Activated T-helper 9 cell treated with anti-CD3 and anti-CD28 coated beads, Interleukin-2, amount 50 U/mL, for 16 hours (primary cell): ENCODE results near the gene CPZ.
"Not testable (repeated sequence)": the region's sequence is repeated elsewhere in the genome, so short reads cannot be mapped to it uniquely, and the experiment has no call there.

Source experiments
- DNase-seq: peaks from one replicate; pipeline ENCODE4 v3.0.0-alpha.2; 2020; ENCODE audit warnings: low read depth

Gene CPZ

DNA sequence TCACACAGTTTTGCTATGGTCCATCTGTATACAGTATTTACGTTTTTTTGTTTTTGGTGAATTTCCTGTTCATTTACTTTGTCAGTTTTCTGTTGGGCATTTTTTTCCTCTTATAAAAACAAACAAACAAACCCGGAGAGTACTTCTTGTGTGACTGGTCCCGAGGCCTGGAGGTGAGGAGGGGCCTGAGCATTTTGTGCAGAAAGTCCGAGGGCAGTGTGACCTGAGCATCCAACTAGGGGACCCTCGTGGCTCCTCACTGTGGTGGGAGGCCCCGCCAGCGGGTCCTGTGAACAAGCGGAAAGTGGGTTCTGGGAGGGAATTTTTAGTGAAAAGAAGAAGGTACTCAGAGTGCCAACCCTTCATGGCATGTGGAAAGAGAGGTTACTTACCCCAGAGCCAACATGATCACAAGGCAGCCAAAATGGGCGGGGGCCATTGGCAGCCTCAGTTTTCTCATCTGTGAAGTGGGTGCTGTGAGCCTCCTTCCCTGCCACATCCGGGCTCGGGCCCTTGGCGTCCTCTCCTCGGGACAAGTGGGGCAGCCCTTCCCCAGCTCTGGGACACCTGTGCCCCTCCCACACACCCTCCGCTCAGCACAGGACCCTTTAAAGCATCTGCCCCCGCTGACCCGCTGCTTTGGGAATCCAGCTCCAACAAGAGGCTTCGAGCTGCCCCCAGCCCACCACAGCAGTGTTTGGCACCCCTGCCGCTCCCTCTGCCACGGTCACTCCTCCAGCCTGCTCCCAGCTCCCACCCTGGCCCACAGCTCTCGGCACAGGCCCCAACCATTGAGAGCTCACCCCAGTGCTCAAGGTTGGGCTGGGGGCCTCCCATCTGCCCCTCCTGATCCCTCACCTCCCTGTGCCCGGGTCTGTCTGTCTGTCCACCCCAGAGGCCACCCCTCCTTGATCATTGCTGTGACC is 35.2 kb upstream of the CPZ start:
- no peak for DNase-seq

DNA sequence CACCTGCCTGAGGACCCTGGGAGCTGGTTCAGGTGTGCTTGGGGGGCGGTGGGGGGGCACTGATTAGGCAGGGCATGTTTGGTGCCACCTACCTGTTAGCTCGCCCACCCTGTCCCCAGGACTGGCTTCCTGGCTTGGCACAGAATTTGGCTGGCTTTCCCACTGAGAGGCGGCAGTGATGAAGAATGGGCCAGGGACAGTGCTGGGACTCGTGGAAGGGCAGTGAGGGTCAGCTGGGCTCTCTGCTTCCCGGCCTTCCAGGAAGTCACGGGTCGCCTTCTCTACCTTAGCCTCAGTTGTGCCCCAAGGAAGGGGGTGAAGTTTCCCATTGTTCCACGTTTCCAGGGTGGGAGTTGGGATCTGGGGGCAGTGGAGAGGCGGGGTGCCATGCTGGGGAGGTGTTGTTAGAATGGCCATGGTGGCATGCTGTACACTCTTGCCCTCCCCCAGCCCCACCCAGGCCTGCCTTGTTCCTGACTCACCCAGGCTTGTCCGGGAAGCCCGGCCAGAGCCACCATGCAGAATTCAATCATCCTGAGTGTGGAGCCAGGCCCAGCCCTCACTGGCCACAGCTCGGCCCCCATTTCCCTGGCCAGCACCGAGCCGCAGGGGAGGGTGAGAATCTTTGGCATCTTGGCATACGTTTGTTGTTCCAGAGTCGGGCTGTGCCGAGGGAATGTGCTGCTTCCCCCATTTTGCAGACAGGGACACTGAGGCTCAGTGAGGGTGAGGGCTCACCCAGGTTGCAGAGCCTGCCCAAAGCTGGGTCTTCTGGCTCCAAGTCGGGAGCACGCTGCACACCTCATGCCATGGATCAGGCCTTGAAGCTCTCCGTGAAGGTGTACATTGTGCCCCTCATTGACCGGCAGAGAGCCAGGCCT is 34.2 kb upstream of the CPZ start:
- DNase-seq, result no peak

DNA sequence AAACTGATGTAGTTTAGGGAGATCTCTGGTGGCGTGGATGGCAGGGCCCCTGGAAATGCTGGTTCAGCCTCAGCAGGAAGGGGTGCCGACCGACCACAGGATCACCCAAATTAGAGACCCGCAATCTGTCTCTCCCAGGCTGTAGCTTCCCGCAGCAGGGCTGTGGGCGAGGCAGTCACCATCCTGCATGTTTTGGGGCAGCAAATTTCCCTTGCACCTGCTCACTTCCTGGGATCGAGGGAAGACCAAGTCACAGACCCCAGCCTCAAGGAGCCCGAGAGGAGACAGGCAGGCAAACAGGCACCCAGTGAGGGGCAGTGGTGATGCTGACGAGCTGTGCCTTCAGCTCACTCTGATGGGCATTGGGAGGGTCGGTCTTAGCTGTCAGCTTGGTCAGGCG is 33.6 kb upstream of the CPZ start:
- DNase-seq, result no peak

DNA sequence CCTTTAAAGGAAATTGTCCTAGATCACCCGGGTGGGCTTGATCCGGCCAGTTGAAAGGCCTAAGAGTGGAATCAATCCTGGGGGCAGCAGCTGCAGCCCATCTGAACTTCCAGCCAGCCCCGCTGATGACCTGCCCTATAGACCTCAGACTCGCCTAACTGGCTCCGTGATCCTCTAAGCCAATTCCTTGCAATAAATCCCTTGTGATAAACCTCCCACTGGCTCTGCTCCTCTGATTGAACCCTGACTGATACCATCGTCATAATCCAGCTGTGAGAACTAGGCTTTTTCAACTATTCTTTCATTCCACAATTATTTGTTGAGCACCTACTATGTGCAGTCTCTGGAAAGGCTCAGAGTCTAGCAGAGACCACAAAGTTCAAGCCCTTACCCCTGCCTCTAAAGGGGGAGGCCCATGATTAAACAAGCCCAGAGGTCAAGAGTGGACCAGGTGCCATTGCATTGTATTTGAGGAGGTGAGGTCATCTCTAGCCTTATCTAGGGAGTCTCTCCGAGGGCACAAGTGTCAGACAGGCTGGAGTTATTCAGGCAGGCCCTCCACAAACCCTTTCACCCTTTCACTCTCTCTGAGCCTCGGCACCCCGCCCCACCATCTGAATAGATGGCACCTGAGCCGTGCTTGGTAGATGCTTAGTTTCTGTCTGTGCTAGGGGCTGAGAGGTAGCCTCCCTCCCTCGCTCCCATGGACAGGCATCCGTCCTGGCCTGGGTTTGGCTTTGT is 32.9 kb upstream of the CPZ start:
- no peak for DNase-seq

DNA sequence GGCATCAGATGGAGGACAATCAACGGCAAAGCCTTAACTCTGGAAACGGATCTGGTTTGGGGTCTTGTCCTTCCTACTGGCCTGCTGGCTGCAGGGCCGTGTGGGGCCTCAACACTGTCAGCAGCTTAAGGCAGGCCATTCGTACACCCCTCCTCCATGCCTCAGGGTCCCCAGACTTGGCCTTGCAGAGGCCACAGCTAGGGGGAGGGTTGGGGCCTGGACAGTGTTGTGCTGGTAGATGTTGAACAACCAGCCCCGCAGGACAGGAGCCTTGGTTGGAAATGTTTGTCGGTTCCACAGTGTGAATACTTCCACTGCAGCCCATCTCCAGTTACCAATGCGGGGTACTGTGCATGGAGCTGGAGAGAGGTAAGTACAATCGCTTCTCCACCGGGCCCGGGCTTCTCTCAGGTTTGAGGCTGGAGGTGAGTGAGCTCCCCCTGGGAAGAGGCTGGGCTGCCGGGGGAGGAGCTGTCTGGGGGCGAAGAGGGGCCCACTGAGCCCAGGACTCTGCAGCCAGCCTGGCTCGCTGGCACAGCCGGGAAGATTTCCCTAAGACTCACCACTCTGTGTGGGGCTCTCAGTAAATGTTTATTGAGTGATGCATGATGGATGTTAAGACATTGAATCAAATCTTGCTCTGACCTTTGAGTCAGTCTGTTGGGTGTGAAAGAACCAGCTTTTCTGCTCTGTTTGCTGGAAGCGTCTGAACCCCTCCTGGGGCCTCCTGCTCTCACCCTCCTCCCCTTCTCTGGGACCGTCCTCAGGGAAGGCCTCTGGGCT is 32.1 kb upstream of the CPZ start:
- no peak for DNase-seq

DNA sequence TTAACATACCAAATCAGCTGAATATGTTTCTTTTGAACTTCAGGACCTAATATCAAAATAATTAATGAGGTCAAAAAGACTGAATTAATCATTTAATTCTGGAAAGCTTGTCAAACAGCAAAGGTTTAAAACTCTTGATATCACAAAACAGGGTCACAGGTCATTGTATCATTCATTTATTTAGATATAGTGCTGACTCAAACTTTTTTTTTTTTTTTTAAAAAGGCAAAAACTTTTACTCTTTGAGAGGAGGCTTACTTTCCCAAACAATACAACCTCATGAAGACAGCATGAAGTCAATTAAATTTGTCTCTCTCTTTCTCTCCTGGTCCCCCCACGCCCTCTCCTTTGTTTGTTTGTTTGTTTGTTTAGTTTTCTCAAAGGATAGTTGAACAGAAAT is 28.0 kb upstream of the CPZ start:
- no peak for DNase-seq

DNA sequence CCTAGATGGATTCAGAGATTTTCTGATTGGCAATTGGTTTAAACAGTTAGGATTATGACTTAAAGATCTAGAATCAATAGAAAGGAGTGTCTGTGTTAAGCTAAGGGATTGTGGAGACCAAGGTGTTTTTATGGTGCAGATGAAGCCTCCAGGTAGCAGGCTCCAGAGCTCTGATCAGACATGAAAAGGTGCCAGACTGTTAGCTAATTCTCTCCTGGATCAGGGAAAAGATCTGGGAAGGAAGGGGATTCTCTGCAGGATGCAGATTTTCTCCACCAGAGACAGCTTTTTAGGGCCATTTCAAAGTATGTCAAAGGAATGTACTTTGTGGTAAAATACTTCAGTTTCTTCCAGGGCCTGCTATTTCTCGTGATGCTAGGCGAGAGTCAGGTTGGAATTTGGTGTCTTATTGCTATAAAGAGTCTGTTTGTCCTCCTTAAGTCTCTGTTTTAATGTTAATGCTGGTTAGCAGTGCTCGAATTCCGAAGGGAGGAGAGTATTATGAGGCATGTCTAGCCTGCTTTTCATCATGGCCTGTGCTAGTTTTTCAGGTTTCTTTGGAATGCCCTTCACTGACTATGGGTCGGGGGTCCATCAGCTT is 24.4 kb upstream of the CPZ start:
- DNase-seq, result no peak

DNA sequence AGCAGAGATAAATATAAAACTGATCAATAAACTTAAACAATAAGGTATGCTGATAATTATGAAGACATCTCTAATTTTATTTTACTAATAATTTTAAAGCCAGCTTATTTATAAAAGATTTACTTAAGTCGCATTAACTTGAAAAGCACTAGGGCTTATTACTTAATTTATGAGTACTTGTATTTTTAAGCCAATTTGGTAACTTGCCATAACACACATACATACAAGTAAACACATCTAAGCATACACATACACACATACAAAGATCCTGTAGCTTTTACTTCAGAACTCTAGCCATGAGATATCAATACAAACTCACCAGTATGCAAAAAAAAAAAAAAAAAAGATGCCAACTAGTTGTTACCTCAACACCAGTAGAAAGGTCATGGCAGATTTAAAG is 22.4 kb upstream of the CPZ start:
- no peak for DNase-seq

DNA sequence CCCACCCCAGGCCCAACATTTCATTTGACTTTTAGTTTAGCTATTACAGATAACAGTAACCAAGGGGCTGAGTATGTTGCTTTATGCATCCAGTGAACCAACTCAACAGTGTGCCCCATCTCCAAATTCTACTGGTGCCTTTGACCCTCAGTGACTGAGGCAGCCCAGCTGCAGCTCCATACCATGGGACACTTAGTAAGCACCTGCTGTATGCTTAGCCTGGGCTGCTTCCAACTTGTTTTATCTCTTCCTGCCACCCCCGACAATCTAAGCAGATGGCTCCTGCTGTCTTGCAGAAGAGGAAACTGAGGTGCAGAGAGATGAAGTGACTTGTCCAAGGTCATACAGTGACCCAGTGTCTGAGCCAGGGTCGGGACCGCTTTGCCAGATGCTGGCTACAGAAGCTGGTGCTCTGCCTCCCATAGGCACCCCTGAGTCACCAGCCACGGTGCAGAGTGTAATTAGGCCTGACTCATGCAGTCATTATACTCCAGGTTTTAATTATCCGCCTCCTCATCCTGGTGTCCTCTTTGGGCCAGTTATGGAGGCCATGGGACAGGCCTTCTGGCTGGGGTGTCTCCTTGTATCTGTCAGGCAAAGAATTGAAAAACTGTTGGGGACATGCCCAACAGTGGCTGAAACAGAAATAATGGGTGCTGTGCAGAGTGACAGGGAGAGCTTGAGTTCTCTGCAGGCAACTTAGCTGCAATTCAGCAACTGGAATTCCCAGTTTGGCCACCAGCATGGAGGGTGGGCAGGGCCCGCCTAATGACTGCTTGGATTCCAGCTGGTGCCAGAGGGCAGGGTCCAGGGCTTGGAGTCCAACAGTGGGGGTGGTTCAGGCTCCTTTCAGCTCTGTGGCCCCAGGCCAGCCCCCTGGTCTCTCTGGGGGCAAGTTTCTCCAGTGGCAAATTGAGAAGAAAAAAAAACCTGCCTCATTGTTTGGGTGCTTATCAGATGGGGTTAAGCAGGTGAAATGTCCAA is 20.6 kb upstream of the CPZ start:
- DNase-seq, result no peak

DNA sequence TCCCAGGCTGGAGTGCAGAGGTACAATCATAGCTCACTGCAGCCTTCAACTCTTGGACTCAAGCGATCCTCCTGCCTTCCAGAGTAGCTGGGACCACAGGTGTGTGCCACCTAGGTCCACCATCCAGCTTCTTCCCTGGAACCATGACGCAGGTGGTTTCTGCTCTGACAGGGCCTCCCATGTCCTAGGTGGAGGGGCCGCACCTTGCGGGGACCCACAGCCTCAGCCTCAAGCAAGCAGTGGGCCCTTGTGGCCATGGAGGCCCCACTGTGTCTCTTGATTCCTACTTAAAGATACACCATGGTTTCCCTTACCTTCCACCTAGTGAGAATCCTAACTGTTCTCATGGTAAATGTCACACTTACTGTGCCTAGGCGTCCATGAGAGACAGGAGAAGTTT is 19.3 kb upstream of the CPZ start:
- DNase-seq, result no peak

DNA sequence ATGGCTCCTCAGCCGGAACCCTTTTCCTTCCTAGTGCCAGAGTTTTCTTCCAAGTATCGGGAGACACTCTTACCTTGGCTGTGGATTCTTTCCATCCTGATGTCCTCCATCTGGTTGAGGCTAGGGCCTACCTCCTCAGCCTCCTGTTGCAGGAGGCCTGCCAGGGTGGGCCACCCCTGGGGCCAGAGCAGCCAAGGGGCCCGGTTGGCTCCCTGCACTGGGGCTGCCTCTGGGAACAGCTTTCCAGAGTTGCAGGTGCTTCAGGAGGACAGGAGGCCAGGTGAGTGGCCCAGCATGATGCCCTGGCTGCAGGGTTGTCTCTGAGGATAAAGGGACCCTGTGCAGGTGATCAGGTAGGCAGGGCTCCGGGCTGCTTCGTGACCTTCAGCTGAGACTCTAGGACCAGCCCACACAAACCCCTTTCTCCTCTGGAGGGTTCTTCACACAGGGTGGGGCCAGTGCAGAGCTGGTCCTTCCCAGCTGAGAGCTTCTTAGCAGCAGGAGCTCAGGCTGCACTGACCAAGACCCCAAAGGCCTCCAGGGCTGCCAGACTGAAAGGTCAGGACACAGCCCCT is 17.7 kb upstream of the CPZ start:
- DNase-seq, result no peak

DNA sequence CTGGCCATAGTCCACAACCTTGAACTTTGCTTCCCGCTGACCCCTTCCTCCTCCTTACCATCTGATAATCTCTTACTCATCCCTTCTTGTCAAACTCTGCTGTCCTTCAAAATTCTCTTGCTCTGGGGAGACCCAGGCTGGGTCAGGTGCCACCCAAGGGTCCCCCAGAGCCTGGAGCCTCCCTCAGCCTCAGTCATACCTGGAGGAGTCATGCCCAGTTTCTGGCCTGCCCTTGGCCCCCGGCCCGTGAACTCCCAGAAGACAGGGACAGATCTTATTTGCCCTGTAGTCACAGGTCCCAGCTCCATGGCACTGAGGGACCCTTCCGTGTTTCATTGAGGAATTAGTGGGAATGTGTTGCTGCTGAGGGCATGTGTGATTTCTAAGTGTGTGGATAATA is 17.1 kb upstream of the CPZ start:
- DNase-seq, result no peak

DNA sequence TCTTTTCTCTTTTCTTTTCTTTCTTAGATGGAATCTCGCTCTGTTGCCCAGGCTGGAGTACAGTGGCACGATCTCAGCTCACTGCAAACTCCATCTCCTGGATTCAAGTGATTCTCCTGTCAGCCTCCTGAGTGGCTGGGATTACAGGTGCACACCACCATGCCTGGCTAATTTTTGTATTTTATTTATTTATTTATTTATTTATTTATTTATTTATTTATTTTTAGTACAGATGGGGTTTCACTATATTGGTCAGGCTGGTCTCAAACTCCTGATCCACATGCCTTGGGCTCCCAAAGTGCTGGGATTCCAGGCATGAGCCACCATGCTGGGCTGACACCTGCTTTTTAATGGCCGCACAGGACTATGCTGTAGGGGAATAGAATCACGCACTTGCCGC is 16.0 kb upstream of the CPZ start:
- DNase-seq, result not testable (repeated sequence)

DNA sequence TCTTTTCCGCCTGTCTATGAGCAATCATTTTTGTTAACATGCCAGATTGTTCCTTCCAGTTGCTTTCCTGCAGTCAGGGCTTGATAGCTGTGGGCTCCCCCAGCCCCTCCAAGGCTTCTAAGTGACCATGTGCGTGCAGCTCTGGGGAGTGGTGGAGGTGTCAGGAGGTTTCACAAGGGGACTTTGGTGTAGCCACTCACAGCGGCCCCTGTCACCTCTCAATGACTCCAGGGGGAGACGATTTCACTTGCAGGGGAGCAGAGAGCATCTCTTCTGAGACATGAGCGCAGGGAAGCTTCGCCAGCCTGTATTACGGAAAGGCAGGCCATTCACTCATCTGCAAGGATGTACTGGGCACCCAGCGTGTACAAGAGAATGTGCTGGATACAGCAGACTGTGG is 15.5 kb upstream of the CPZ start:
- DNase-seq, result no peak

DNA sequence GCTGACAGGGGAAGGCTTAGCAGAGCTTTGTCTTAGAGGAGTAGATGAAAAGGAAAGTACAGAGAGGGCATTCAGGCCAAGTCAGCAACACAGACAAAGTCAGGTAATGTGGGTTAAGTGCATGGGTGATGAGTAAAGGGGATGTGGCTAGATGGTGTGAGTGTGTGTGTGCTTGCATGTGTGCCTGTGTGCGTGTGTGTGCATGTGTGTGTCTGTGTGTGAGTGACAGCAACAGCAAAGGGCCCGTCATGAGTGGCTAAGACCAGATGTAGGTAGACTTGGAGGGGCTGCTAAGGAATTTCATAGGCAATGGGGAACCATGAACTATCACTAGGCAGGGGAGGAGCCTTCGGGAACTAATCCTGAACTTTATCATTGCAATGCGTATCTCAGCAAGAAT is 14.6 kb upstream of the CPZ start:
- DNase-seq, result no peak

DNA sequence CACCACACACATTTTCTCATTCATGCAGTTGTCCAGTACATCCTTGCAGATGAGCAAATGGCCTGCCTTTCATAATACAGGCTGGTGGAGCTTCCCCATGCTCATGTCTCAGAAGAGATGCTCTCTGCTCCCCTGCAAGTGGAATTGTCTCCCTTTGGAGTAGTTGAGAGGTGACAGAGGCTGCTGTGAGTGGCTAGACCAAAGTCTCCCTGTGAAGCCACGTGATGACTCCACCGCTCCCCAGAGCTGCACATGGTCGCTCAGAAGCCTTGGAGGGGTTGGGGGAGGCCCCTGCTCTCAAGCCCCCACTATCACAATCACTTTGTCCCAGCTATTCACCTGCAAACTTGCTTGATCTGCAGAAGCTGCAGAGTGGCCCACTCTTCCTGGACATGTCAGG is 13.8 kb upstream of the CPZ start:
- DNase-seq, result no peak

DNA sequence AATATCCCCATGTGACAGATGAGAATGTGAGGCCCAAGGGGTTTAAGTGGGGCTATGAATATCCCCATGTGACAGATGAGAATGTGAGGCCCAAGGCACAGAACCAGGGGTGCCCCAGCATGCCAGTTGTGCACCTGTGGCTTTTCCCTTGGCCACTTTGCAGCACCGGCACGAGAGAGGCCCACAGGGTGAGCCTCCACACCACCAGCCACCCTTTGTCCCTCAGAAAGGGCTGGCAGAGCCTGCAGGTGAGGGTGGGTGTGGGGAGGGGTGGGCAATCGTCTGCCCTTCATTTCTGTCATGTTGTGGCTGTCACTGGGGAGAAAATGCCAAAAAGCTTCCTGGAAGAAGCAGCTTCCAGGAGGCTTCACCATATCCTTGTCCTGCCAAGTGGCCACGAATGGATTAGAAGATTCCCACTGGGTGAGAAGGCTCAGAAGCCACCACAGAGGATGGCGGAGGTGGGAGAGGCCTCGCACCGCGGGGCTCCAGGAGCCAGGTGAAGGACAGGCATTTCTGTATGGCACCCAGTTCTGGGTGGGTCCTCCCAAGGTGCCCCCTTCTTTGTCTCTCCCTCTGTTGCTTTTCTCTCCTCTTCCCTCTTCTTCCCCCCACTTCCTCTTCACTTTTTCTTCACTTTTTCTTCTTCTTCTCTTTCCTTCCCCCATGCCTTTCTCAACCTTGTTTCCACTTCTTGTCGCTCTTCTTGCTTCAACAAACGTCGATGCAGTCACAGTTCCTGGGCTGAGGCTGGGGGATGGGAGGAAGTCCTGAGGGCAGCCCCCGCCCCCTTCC is 12.8 kb upstream of the CPZ start:
- DNase-seq, result no peak

DNA sequence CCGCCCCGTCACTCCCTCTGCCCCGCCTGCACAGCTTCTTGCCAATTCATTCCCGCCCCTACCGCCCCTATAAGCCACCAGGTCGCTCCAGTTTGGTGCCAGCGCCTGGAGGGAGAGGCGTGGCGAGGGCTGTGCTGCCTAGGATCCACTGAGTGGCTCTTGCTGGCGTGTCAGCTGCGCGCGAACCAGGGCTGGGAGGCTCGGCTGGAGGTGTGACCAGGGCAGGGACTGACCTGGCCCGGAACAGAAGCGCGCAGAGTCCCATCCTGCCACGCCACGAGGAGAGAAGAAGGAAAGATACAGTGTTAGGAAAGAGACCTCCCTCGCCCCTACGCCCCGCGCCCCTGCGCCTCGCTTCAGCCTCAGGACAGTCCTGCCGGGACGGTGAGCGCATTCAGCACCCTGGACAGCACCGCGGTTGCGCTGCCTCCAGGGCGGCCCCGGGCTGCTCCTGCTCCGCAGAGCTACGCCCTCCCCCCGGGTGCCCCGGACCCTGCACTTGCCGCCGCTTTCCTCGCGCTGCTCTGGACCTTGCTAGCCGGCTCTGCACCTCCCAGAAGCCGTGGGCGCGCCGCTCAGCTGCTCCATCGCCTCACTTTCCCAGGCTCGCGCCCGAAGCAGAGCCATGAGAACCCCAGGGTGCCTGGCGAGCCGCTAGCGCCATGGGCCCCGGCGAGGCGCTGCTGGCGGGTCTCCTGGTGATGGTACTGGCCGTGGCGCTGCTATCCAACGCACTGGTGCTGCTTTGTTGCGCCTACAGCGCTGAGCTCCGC is 12.1 kb upstream of the CPZ start, which contains the start of gene GPR78:
TSS of gene GPR78 (plus strand) at position 72 of the 773 bp plus-strand sequence. CDS start at position 663, 591 bp downstream.
- DNase-seq, result no peak
